ENCODE measurements around the gene MYCN. TPM values are rescaled to one million over a fixed set of nuclear protein-coding genes. Genes with fewer than 3 reads are reported as not detected.

MYCN gene
- total RNA-seq, 1 experiment from 2014 or later = not detected

DNA sequence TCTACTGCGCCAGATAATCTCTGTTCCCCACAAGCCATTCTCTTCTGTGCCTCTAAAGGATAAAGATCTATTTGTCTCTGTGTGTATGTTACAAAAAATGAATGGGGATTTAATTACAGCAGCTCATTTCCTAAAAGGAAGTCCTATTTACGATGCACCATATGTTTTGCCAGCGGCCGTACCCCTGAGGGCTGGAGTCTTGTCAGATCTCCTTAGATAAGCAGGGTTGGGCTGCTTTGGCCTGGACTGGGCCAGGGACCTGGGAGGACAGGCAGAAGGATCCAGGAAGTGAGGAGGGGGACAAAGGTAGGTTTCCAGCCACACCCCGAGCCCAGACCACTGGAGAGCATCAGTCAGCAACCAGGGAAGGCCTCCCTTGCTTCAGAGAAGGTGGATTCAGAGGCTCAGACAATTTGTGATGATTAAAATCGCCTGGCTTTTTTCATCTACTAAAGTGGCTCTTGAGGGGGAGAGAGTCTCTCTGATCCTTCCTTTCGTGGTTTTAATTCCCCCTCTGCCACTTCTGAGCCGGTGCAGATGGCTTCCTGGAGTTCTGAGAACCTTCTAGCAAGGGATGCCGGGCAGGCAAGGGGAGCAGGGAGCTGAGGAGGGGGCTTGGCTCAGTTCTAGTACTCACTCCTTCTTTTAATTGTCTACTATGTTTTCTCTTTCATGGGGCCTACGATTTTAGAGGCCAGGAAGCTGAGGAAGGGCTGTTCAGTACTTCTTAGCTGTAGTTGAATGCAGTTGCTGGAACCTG lies 42.1 kb downstream of the MYCN start:
- no peak for DNase-seq (ENCODE audit: low read depth)
- in situ Hi-C loops (cut with HindIII; ENCODE audit: low pct_unique_long_range_greater_than_20kb, low sequenced_read_pairs) = no loop called here

DNA sequence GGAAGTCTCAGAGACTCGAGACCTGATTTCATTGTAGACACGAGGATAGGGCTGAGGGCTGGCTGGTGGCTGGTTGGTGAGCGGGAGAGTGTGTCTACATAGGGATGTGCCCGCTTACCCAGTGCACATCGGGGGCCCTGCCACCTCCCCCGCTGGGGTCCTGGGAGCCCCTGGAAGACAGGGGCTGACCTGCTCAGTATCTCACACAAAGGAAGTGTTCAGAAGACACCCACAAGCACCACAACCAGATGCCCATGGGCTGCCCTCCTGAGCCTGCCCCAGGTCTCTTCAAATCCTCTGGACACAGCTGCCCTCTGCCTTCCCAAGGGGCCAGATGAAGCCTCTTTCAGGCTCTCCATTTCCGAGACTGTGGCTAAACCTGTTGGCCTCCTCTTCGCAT lies 43.1 kb downstream of the MYCN start:
- DNase-seq (ENCODE audit: low read depth) = no peak
- in situ Hi-C loops (cut with HindIII; ENCODE audit: low pct_unique_long_range_greater_than_20kb, low sequenced_read_pairs) = no loop called here

DNA sequence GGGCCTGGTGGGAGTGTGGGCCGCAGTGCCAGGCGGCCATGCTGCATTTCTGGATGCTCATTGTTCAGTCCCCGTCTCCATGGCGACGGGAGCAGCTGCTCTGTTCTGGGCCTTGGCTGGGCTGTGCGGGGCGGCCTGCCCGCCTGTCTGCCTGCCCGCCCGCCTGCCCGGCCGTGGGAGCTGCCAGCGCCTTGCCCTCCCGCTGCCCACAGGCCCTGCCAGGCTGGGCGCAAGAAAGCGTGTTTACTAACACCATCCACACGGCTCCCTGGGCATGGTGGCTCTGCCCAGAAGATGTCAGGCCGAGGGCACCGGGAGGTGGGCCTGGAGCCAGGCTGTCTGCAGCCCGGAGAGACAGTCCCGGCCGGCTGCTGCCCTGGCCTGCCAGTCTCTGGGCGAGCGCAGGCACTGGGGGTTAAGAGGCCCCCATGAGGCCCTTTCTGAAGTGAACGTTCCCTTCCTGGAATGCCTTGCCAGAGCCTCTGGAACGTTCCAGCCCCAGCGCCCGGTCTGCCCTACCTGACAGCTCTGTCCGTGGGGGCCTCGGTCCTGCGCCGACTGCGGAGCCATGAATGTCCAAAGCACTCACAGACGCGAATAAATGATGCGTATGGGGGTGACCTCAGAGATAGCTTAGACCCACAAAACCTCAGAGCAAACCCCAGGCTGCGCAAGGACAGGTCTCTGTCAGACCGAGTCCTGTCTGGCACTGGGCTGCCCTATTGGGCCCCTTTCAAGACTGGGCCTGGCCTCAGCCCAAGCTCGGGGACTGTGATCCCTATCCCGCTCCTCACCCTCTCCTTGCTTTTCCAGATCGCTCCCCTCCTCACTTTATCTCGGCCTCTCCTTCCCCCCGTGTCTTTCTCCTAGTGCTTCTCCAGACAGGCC lies 44.3 kb downstream of the MYCN start:
- in situ Hi-C loops (cut with HindIII; ENCODE audit: low pct_unique_long_range_greater_than_20kb, low sequenced_read_pairs) = no loop called here
- no peak for DNase-seq (ENCODE audit: low read depth)

DNA sequence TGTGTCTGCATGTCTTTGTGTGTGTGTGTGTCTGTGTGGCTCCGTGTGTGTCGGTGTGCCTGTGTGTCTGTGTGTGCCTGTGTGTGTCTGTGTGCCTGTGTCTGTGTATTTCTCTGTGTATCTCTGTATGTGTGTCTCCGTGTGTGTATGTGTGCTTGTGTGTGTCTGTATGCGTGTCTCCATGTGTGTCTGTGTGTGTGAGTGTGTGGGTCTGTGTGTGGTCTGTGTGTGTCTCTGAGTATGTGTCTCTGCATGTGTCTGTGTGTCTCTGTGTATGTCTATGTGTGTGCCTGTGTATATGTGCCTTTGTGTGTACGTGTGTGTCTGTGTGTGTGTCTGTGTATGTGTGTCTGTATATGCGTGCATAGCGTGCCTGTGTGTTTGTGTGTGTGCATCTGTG lies 45.2 kb downstream of the MYCN start:
- DNase-seq (ENCODE audit: low read depth) = no peak
- in situ Hi-C loops (cut with HindIII; ENCODE audit: low pct_unique_long_range_greater_than_20kb, low sequenced_read_pairs) = no loop called here

DNA sequence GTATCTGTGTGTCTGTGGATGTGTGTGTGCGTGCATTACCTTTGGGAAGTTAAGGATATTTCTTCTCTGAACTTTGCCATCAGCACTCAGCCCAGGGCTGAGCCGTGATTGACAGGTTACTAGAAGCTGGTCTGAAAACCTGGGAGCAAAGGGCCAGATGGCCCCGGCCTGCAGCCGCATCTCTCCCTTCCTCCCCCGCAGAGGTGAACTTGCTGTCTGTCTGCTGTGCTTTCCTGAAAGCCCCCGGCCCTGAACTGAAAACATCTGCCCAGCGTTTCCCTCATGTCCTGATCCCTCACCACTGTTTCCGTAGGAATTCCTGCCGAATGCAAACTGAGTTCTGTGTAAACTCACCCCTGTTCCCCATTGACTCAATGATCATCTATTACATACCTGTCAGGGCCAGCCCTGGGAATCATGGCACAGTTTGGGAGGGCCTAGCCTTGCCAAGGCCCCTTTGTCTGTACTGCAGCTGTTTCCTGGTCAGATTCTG lies 45.8 kb downstream of the MYCN start:
- in situ Hi-C loops (cut with HindIII; ENCODE audit: low pct_unique_long_range_greater_than_20kb, low sequenced_read_pairs) = no loop called here
- no peak for DNase-seq (ENCODE audit: low read depth)

DNA sequence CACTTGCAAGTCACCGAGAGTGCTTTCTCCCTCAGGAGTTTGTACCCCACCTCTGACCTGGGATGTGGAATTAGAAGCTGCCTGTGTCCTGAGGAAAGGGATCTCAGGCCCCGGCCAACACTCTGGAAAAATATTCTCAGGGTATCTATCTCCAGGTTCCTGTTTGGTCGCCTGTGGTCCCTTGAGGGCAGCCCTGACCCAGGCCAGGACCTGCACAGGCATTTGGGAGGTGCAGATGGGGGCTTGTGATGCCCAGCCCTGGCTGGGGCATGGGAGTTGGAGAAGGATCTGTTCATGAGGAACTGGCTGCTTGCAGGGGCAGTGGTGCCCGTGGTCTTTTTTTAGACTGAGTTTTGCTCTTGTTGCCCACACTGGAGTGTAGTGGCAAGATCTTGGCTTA lies 46.3 kb downstream of the MYCN start:
- DNase-seq (ENCODE audit: low read depth) = no peak
- in situ Hi-C loops (cut with HindIII; ENCODE audit: low pct_unique_long_range_greater_than_20kb, low sequenced_read_pairs) = no loop called here

DNA sequence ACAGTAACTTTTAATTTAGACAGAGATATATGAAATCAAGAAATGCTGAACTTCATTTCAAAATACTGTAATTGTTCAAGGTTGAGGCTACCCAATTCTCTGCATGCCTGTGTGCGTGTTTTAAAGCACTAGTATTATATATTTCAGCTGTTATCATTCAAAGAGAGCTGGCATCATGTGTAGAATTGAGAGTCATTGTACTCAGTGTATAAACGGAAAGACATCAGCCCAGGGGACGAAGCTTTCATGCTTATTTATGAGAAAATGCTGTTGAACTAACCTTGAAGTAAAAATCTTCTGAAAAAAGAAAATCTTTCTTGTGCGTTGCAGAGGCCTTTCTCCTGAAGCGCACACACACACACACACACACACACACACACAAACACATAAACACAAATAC lies 48.4 kb downstream of the MYCN start:
- no peak for DNase-seq (ENCODE audit: low read depth)
- in situ Hi-C loops (cut with HindIII; ENCODE audit: low pct_unique_long_range_greater_than_20kb, low sequenced_read_pairs) = no loop called here

DNA sequence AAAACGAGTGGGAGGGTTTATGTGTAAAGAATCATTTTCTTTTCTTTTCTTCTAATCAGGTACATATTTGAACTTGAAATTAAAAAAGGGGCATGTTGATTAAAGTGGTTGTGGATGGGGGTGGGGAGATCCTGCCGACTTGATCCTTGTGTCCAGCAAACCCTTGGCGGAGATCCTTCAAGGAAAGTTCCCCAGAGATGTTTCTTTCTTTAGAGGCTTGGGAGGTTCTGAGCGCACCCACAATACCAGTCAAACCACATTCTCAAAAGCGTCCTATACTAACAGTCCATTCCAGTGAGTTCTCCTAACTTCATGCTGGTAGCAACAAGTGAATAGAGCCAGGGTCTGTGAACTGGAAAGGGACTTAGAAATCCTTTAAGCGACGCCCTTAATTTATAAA lies 49.2 kb downstream of the MYCN start:
- no peak for DNase-seq (ENCODE audit: low read depth)
- in situ Hi-C loops (cut with HindIII; ENCODE audit: low pct_unique_long_range_greater_than_20kb, low sequenced_read_pairs) = no loop called here

DNA sequence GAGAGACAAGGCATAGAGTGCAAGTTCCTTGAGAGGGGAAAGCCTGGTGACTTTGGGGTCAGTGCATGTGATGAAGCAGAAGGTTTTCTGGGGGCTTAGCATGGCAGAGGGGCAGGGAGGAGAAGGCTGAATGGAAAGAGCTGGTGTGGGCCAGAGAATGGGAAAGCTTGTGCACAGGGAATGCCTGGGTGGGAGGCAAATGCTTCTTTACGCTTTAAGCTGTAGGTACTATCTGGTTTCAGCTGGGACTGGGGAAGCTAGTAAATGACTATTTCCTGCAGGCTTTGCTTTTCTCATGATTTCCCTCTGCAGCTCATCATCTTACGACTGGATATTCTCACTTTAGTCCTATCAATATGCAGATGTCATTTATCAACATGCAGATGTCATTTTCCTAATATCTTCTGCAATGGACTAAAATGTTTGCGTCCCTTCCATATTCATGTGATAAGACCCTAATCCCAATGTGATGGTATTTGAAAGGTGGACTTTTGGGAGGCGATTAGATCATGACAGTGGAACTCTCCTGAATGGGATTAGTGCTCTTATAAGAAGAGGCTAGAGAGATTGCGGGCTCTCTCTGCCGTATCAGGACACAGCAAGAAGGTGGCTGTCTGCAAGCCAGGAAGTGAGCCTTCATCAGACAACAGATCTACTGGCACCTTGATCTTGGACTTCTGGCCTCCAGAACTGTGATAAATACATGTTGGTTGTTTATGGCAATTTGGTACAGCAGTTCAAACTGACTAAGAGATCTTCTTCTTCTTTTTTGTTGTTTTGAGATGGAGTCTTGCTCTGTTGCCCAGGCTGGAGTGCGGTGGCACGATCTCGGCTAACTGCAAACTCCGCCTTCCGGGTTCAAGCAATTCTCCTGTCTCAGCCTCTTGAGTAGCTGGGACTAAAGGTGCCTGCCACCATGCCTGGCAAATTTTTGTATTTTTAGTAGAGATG lies 50.1 kb downstream of the MYCN start:
- in situ Hi-C loops (cut with HindIII; ENCODE audit: low pct_unique_long_range_greater_than_20kb, low sequenced_read_pairs) = no loop called here
- no peak for DNase-seq (ENCODE audit: low read depth)

DNA sequence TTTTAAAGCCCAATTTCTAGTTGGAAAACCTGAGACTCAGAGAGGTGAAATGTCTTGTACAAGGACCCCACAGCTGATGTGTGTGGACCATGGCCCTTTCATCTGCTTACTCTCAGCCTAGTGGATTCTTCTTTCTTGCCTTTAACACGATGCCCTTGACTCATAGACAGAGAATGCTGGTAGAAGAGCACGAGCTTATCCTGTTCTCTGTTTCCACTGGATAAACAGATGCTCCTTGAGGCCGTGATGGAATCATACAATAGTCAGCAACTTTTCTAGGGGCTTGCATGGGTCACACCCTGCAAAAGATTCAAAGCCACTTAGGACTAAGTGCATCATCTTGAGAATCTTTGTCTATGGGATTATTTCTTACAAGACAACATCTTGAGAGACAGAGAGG lies 50.9 kb downstream of the MYCN start:
- DNase-seq (ENCODE audit: low read depth) = no peak
- in situ Hi-C loops (cut with HindIII; ENCODE audit: low pct_unique_long_range_greater_than_20kb, low sequenced_read_pairs) = no loop called here

DNA sequence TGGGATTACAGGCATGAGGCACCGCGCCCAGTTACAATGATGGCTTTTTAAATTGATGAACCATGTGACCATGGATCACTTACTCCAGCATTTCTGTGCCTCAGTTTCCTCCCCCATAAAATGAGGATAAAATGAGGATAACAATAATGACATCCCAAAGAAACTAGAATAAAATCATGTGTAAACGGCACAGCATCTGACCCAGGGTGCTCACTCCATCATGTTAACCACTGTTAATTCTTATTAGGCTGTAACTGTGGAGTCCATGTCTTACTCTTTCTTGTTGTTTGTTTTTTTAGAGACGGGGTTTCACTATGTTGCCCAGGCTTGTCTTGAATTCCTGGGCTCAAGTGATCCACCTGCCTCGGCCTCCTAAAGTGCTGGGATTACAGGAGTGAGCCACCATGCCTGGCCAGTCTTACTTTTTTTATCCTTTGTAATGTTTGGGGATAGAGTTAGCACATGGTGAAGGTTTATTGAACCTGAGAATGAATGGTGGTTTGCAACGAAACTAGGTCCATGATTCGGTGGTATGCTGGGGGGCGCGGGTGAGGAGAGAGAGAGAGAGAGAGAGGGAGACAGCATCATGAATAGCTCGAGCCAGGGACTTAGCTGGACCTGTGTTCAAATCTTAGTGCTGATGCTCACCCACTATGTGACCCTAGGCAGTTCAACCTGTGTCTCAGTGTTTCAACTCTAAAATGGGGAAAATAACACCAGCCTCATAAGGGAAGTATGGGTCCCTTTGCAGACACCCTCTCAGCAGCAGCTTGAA lies 52.3 kb downstream of the MYCN start:
- DNase-seq (ENCODE audit: low read depth) = no peak
- in situ Hi-C loops (cut with HindIII; ENCODE audit: low pct_unique_long_range_greater_than_20kb, low sequenced_read_pairs) = no loop called here

DNA sequence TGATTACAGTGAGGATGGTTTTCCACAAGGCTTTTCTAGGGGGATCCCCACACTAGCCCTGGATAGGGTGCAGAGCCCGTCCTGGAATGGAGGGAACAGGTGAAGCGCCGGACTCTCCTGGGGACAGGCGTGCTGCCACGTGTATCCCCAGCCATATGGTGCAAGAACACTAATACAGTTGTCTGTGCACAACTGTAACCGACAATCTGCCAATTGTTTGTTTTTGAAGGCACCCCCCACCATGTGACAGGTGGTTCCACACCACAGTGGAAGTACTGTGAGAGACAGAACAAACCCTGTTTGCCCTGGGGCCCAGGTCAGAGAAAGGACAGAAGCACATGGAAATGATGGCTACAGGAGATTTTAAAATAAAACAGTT lies 52.9 kb downstream of the MYCN start:
- in situ Hi-C loops (cut with HindIII; ENCODE audit: low pct_unique_long_range_greater_than_20kb, low sequenced_read_pairs) = no loop called here
- no peak for DNase-seq (ENCODE audit: low read depth)

DNA sequence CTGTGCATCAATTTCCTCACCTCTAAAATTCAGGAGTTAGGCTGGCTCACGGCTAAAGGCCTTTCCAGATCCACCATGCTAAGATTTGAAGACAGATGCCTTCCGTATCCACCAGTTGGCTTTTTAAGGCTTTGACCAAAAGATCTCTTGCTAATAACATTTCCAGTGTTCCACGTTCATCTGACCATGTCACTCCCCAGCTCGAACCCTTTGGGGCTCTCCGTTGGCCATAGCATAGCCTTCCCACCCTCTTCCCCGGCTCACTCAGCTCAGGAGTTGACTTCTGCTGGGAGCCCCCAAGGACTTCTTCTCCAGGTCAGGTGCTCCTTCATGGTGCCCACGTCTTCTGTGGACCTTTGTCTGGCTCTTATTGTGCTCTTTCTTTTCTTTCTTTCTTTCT lies 53.3 kb downstream of the MYCN start:
- in situ Hi-C loops (cut with HindIII; ENCODE audit: low pct_unique_long_range_greater_than_20kb, low sequenced_read_pairs) = no loop called here
- DNase-seq (ENCODE audit: low read depth) = no peak

DNA sequence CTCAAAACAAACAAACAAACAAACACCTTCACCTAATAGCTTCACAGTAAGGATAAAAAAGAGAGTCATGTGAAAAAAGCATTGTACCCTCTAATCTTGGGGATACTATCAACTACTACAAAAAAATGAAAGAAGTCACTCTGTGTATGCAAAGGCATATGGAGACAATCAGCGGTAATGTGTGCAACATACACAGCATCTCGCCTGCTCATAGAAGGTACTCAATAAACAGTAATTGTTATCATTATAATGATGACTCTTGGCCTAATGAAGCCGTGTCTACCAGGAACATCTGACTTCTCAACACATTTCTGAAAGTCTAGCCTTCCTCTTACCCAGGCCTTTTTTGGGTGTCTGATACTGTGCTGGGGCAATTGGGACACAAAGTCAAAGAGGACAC lies 55.3 kb downstream of the MYCN start:
- in situ Hi-C loops (cut with HindIII; ENCODE audit: low pct_unique_long_range_greater_than_20kb, low sequenced_read_pairs) = no loop called here
- DNase-seq (ENCODE audit: low read depth) = no peak

Data from Caki2 (cell line).